PC-9 (cell line): ENCODE data around the gene PDE6D.

Experiments used
- EZH2 ChIP-seq: fragments of 200-600 bp; sonication (generic); IDR thresholded peaks from 2 replicates; pipeline ENCODE4 v1.8.0; 2017; ENCODE audit warnings: antibody characterized with exemption, low read depth
- TF ChIP-seq, protein P1 (sequence below): fragments of 200-600 bp; sonication (generic); conservative IDR thresholded peaks from 2 replicates; pipeline ENCODE4 v1.6.1; 2017; ENCODE audit warnings: mixed run types, antibody characterized with exemption, mild to moderate bottlenecking, moderate library complexity

- TF ChIP-seq EZH2, result no peak
- TF ChIP-seq, protein P1, sequence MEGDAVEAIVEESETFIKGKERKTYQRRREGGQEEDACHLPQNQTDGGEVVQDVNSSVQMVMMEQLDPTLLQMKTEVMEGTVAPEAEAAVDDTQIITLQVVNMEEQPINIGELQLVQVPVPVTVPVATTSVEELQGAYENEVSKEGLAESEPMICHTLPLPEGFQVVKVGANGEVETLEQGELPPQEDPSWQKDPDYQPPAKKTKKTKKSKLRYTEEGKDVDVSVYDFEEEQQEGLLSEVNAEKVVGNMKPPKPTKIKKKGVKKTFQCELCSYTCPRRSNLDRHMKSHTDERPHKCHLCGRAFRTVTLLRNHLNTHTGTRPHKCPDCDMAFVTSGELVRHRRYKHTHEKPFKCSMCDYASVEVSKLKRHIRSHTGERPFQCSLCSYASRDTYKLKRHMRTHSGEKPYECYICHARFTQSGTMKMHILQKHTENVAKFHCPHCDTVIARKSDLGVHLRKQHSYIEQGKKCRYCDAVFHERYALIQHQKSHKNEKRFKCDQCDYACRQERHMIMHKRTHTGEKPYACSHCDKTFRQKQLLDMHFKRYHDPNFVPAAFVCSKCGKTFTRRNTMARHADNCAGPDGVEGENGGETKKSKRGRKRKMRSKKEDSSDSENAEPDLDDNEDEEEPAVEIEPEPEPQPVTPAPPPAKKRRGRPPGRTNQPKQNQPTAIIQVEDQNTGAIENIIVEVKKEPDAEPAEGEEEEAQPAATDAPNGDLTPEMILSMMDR, result no peak
Measured at GRCh38 chr2:231726276-231726675, 54.8 kb downstream of the PDE6D start.
